ENCODE measurements around the gene TNRC18. TPM values are rescaled to one million over a fixed set of nuclear protein-coding genes. Genes with fewer than 3 reads are reported as not detected.

Gene TNRC18
- total and polyA plus RNA-seq, 2 of the 8 experiments (the other 6 are each of a cell fraction or from before 2014, with no cell fraction given): 1.7 to 8.6 TPM

GRCh38 chr7:5334671-5335070 lies 89.0 kb downstream of the TNRC18 start:
- Histone ChIP-seq H3K9ac (replicated peaks in 1 of 4; ENCODE audit: extremely low read depth in 1 of 4, low read depth in 3 of 4, low read length in 3 of 4) (no peak overlapping the region), H2AFZ (ENCODE audit: low read length) (no peak overlapping the region), H2BK15ac (ENCODE audit: low read length) (peak overlapping the region; percentile 61; the same call in 1 of the 2 replicates), H3K9me3 (ENCODE audit: insufficient read depth in 2 of 2, low read depth in 1 of 2, low read length in 1 of 2) (no peaks in the 10 kb centered on the region), H3K23ac (ENCODE audit: insufficient read length) (no peak overlapping the region), H3K18ac (ENCODE audit: extremely low read depth, low read length) (no peak overlapping the region), H3K14ac (ENCODE audit: insufficient read length) (no peak overlapping the region), H3K23me2 (ENCODE audit: low read depth, low read length) (no peaks in the 10 kb centered on the region), H2AK5ac (ENCODE audit: low read depth, low read length) (no peak overlapping the region), H3K79me1 (ENCODE audit: low read depth, low read length) (no peaks in the 10 kb centered on the region), H2BK12ac (ENCODE audit: low read depth, low read length) (no peak overlapping the region), H4K91ac (replicated peaks; ENCODE audit: insufficient read length, low read length) (no peak overlapping the region), H3K27ac (ENCODE audit: low read depth, low read length) (no peak overlapping the region), H3K56ac (replicated peaks; ENCODE audit: insufficient read length, low read depth, low read length) (no peak overlapping the region), H3K4me2 (ENCODE audit: insufficient read depth in 1 of 2, low read depth in 2 of 2, low read length in 2 of 2) (no peak overlapping the region), H2BK20ac (ENCODE audit: low read length) (no peak overlapping the region), H4K20me1 (replicated peaks in 1 of 2; ENCODE audit: control insufficient read depth in 1 of 2, insufficient read depth in 2 of 2, low read length in 2 of 2) (no peaks in the 10 kb centered on the region), H3K4ac (replicated peaks; ENCODE audit: insufficient read length, low read depth, low read length) (no peak overlapping the region), H3K27me3 (replicated peaks in 1 of 4; ENCODE audit: control insufficient read depth in 3 of 4, extremely low read depth in 1 of 4, insufficient read depth in 3 of 4, low read length in 3 of 4) (no peaks in the 10 kb centered on the region), H4K5ac (ENCODE audit: insufficient read length, low read depth, low read length) (no peak overlapping the region), H3K4me3 (ENCODE audit: extremely low read depth in 1 of 4, insufficient read depth in 2 of 4, low read depth in 3 of 4, low read length in 4 of 4) (no peak overlapping the region), H2BK5ac (ENCODE audit: low read depth, low read length) (no peak overlapping the region), H4K8ac (ENCODE audit: extremely low read depth, insufficient read depth, low read length) (no peak overlapping the region; the same call in 1 of the 2 replicates), H3K79me2 (ENCODE audit: control insufficient read depth in 1 of 2, insufficient read depth in 2 of 2, low read length in 2 of 2) (no peaks in the 10 kb centered on the region), H3K36me3 (ENCODE audit: control insufficient read depth in 2 of 4, insufficient read depth in 4 of 4, low read length in 3 of 4) (no peaks in the 10 kb centered on the region), H3K4me1 (replicated peaks in 1 of 4; ENCODE audit: control insufficient read depth in 3 of 4, insufficient read depth in 4 of 4, low read length in 3 of 4) (peaks cover 0 to 4% (median 0%) of the 10 kb centered on the region in 4 experiments; a peak in 1 of 7 replicates), H2BK120ac (replicated peaks; ENCODE audit: low read depth, low read length) (no peak overlapping the region)
- DNase-seq (ENCODE audit: low read depth in 1 of 2, low spot score in 2 of 2) (no peak), FAIRE-seq (no peak)
- ChIA-PET POLR2A (ENCODE audit: partially characterized antibody) (no interaction called here), CTCF (ENCODE audit: partially characterized antibody) (interaction anchor here (0.6 to 0.9 kb wide), 2 partner anchors 18 to 36 kb away, joined by 3 read pairs; no protein-coding TSS in a partner anchor)
- 85% methylated on average over 8 of the region's 8 CpGs; no CpG with 5 or more reads in 1 of the 2 experiments for WGBS, 2 experiments (ENCODE audit: extremely low coverage in 1 of 2, insufficient coverage in 1 of 2, insufficient read length in 1 of 2, insufficient replicate concordance in 2 of 2, low coverage in 1 of 2, low lambda C conversion rate in 2 of 2, missing lambda C conversion rate in 1 of 2)
- TF ChIP-seq BCL11A (IDR thresholded peaks at IDR 0.05; ENCODE audit: low read depth in 2 of 2, low read length in 2 of 2) (no peak), TAF1 (IDR thresholded peaks at IDR 0.05; ENCODE audit: low read depth, low read length) (no peak), KDM4A (IDR thresholded peaks at IDR 0.05; ENCODE audit: low read depth, low read length, severe bottlenecking) (no peak), TCF12 (IDR thresholded peaks at IDR 0.05; ENCODE audit: low read depth, low read length) (no peak), CHD2 (IDR thresholded peaks at IDR 0.05; ENCODE audit: low read length) (no peak), TBP (IDR thresholded peaks at IDR 0.05; ENCODE audit: low read depth, low read length) (no peak), ATF3 (IDR thresholded peaks at IDR 0.05; ENCODE audit: insufficient read depth, low read depth, low read length) (no peak), GTF2F1 (IDR thresholded peaks at IDR 0.05; ENCODE audit: borderline replicate concordance, low read depth, low read length) (no peak), NANOG (IDR thresholded peaks at IDR 0.05; ENCODE audit: insufficient read depth, low read depth, low read length, poor library complexity, severe bottlenecking) (no peak), ASH2L (IDR thresholded peaks at IDR 0.05; ENCODE audit: low read length) (no peak), E2F6 (IDR thresholded peaks at IDR 0.05) (no peak), RAD21 (IDR thresholded peaks at IDR 0.05 in 1 of 2, conservative IDR thresholded peaks at IDR 0.05 in 1 of 2; ENCODE audit: low read depth in 2 of 2, low read length in 2 of 2) (no peak), PHF8 (conservative IDR thresholded peaks at IDR 0.05; ENCODE audit: low read depth, low read length) (no peak)
